HG03469 (cell line): ENCODE data around the gene TMEM254.
"Not testable (repeated sequence)": the region's sequence is repeated elsewhere in the genome, so short reads cannot be mapped to it uniquely, and the experiment has no call there.

Source experiments
- ATAC-seq: cut with Tn5 transposase; IDR thresholded peaks from one replicate; pipeline ENCODE4 v1.9.1; 2021; ENCODE audit warnings: mild to moderate bottlenecking, moderate library complexity, moderate number of reproducible peaks; ENCODE audit not compliant: unreplicated experiment

Gene TMEM254

GRCh38 chr10:80078448-80079311 is at the start of gene TMEM254:
Gene TMEM254, plus strand, starts transcription at chr10:80078665. Its CDS starts 35 bp downstream, at chr10:80078700.
- ATAC-seq, result peak; percentile 75

GRCh38 chr10:80029205-80029604 is 49.3 kb upstream of the TMEM254 start:
- not testable (repeated sequence) for ATAC-seq

GRCh38 chr10:80029865-80030264 is 48.6 kb upstream of the TMEM254 start:
- not testable (repeated sequence) for ATAC-seq

- no peak for ATAC-seq
These were observed 46.0 kb upstream of the TMEM254 start for GRCh38 chr10:80032503-80032902.

- not testable (repeated sequence) for ATAC-seq
These were observed 43.7 kb upstream of the TMEM254 start for GRCh38 chr10:80034766-80035165.

- ATAC-seq, result not testable (repeated sequence)
These were observed 43.0 kb upstream of the TMEM254 start for GRCh38 chr10:80035430-80035829.

- ATAC-seq, result not testable (repeated sequence)
These were observed 41.5 kb upstream of the TMEM254 start for GRCh38 chr10:80036921-80037500.

GRCh38 chr10:80038226-80038625 is 40.2 kb upstream of the TMEM254 start:
- ATAC-seq, result not testable (repeated sequence)

GRCh38 chr10:80041162-80041561 is 37.3 kb upstream of the TMEM254 start:
- ATAC-seq, result no peak

GRCh38 chr10:80044935-80045334 is 33.5 kb upstream of the TMEM254 start:
- not testable (repeated sequence) for ATAC-seq

GRCh38 chr10:80046629-80047441 is 31.6 kb upstream of the TMEM254 start:
- ATAC-seq, result peak; percentile 69

GRCh38 chr10:80050752-80051151 is 27.7 kb upstream of the TMEM254 start:
- ATAC-seq, result no peak

- no peak for ATAC-seq
These were observed 26.5 kb upstream of the TMEM254 start for GRCh38 chr10:80051993-80052392.

- ATAC-seq, result no peak
These were observed 22.7 kb upstream of the TMEM254 start for GRCh38 chr10:80055760-80056159.

GRCh38 chr10:80057171-80057570 is 21.3 kb upstream of the TMEM254 start:
- no peak for ATAC-seq

- ATAC-seq, result no peak
These were observed 14.2 kb upstream of the TMEM254 start for GRCh38 chr10:80064120-80064886.

GRCh38 chr10:80066809-80067208 is 11.7 kb upstream of the TMEM254 start:
- no peak for ATAC-seq

- ATAC-seq, result not testable (repeated sequence)
These were observed 10.6 kb upstream of the TMEM254 start for GRCh38 chr10:80067821-80068220.

- no peak for ATAC-seq
These were observed 10.2 kb upstream of the TMEM254 start for GRCh38 chr10:80068270-80068669.

- no peak for ATAC-seq
These were observed 8.4 kb upstream of the TMEM254 start for GRCh38 chr10:80070057-80070456.

GRCh38 chr10:80072584-80072983 is 5.9 kb upstream of the TMEM254 start:
- no peak for ATAC-seq
